Neural crest cell (in vitro differentiated cells): Measurements from ENCODE around the gene TMPRSS11E. TPM values are rescaled to one million over a fixed set of nuclear protein-coding genes. Genes with fewer than 3 reads are reported as not detected.

ENCODE experiments used
- DNase-seq: peaks from one replicate; pipeline ENCODE4 v3.0.0; 2021; ENCODE audit warnings: low read depth, mixed read lengths, low spot score
- H3K27ac Mint-ChIP-seq: one replicate; pipeline ENCODE4 v1.8.0; 2021; ENCODE audit warnings: mild to moderate bottlenecking, mixed read lengths; ENCODE audit not compliant: unreplicated experiment
- H3K27me3 Mint-ChIP-seq: 2 replicates; pipeline ENCODE4 v1.8.0; 2021; ENCODE audit warnings: low read depth, mild to moderate bottlenecking, mixed read lengths
- H3K36me3 Mint-ChIP-seq: 2 replicates; pipeline ENCODE4 v1.8.0; 2021; ENCODE audit warnings: low read depth, mild to moderate bottlenecking, mixed read lengths
- H3K4me1 Mint-ChIP-seq: 2 replicates; pipeline ENCODE4 v1.8.0; 2021; ENCODE audit warnings: mixed read lengths
- H3K4me3 Mint-ChIP-seq: one replicate; pipeline ENCODE4 v1.8.0; 2021; ENCODE audit warnings: mild to moderate bottlenecking, mixed read lengths
- H3K9me3 Mint-ChIP-seq: 2 replicates; pipeline ENCODE4 v1.8.0; 2021; ENCODE audit warnings: mixed read lengths
- total RNA-seq: library from RNA; stranded (reverse); gene quantifications from 2 replicates; pipeline ENCODE4 v1.2.1, GENCODE V29; 2021
- TF ChIP-seq, protein P1 (sequence below): fragments of 200-600 bp; sonication (generic); conservative IDR thresholded peaks from 2 replicates; pipeline ENCODE4 v1.5.0; 2021; ENCODE audit warnings: antibody characterized with exemption, mild to moderate bottlenecking

The TMPRSS11E gene
- total RNA-seq, 1 donor from 2014 or later: not detected

DNA sequence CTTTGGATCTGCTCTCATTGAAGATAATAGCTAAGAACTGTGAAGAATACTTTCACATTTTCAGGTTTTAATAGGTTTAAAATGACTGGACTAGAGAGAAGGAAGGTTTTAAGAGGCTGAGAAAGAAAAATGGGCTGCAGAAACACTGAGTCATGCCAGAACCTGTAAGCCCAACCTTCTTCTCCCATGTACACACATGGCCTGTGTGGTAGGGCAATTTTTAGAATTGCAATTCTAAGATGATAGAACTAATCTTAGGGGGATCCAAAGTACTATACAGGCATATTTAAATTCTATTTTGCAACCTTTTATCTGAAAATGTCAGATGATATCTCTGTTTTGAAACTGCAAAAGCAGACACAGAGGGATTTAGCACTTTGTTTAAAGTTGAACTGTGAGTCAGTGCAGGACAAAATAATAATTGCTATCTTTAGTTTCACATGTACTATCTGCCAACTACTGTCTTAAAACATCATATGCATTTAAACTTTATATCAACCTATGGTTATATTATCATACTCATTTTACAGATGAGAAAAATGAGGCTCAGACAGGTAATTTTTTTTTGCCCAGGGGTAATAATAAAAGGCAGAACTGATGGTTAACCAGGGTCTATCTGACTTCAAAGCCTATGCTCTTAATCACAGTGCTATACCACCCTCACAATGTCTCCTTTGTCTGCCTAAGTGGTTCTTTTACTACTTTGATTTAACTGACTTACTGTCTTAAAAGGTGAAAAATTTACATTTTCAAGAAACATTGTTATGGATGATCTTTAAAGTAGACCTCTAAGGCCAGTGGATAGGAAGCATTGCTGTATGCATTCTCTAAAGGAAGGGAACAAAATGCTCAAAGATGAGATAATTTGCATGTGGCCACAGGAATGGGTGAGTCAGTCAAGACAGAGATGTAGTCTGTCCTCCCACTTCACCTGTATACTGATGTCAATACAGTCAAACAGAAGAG is 4.3 kb downstream of the TMPRSS11E start:
- Mint-ChIP-seq H3K9me3 (no peaks in the 10 kb centered on the region), H3K27ac (no peak overlapping the region), H3K4me1 (no peaks in the 10 kb centered on the region), H3K4me3 (no peak overlapping the region), H3K27me3 (no peaks in the 10 kb centered on the region), H3K36me3 (no peaks in the 10 kb centered on the region)
- no peak for DNase-seq
- TF ChIP-seq, protein P1, sequence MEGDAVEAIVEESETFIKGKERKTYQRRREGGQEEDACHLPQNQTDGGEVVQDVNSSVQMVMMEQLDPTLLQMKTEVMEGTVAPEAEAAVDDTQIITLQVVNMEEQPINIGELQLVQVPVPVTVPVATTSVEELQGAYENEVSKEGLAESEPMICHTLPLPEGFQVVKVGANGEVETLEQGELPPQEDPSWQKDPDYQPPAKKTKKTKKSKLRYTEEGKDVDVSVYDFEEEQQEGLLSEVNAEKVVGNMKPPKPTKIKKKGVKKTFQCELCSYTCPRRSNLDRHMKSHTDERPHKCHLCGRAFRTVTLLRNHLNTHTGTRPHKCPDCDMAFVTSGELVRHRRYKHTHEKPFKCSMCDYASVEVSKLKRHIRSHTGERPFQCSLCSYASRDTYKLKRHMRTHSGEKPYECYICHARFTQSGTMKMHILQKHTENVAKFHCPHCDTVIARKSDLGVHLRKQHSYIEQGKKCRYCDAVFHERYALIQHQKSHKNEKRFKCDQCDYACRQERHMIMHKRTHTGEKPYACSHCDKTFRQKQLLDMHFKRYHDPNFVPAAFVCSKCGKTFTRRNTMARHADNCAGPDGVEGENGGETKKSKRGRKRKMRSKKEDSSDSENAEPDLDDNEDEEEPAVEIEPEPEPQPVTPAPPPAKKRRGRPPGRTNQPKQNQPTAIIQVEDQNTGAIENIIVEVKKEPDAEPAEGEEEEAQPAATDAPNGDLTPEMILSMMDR: no peak

DNA sequence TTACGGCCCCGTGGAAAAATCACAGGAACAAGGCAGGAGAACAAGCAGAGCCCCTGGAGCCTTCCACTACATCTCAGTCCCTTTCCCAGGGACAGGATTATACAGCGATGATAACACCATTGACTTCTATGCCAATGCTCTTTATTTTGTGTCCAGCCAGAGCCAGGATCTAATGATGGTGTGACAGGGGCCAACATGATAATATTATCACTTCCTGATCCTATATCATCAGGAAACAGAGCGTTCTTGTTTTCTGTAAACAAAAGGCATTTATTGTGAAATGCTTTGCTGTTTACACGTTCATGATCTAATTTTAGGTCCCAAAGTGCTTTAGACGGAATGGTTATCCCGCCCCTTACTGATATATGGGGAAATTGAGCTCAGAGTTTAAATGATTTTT is 12.8 kb downstream of the TMPRSS11E start:
- DNase-seq: no peak
- Mint-ChIP-seq H3K27me3 (no peaks in the 10 kb centered on the region), H3K9me3 (no peaks in the 10 kb centered on the region), H3K4me3 (no peak overlapping the region), H3K27ac (no peak overlapping the region), H3K36me3 (no peaks in the 10 kb centered on the region), H3K4me1 (peaks cover 9% of the 10 kb centered on the region)
- TF ChIP-seq, protein P1: no peak

DNA sequence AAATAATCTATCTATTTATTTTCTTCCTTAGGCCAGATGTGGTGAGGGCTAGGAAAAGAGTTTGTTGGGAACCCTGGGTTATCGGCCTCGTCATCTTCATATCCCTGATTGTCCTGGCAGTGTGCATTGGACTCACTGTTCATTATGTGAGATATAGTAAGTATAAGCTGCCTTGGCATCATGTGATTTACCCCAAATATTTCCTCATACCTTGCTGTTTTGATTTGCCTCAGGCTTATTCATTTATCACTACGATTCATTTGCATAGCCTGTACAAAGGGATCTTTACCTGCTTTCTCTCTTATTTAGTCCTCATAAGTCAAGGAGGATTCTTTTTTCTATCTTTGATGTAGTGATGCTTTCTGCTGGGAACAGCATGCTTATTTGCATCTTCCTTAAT is 14.5 kb downstream of the TMPRSS11E start:
- no peak overlapping the region for H3K4me3 Mint-ChIP-seq
- H3K27ac Mint-ChIP-seq: no peak overlapping the region

DNA sequence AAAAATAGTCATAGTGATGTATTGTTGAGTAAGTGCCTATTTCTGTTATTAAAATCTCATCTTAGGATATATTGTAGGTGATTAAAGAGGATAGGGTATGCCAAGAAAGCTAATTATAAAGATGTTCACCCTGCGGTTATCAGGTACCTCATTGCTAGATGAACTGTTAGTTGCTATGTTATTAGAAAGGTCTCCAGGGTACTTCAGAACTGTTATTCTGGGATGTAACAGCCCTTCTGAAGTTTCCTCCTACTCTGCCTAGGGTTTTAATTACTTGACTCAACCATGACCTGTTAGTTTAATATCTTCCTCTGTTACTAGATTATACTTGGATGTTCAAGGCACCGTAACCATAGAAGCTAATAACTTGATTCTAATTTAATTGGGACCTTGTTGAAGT is 15.4 kb downstream of the TMPRSS11E start:
- Mint-ChIP-seq H3K27me3 (no peaks in the 10 kb centered on the region), H3K27ac (no peak overlapping the region), H3K4me3 (no peak overlapping the region), H3K4me1 (peaks cover 9% of the 10 kb centered on the region), H3K36me3 (no peaks in the 10 kb centered on the region), H3K9me3 (no peaks in the 10 kb centered on the region)
- TF ChIP-seq, protein P1: no peak
- DNase-seq: no peak

More for the DNA sequence above, 14.5 kb downstream of the TMPRSS11E start:
- H3K36me3 Mint-ChIP-seq: no peaks in the 10 kb centered on the region
- H3K27me3 Mint-ChIP-seq: no peaks in the 10 kb centered on the region
- DNase-seq: no peak
- no peaks in the 10 kb centered on the region for H3K9me3 Mint-ChIP-seq
- H3K4me1 Mint-ChIP-seq: peaks cover 9% of the 10 kb centered on the region
- TF ChIP-seq, protein P1: no peak

DNA sequence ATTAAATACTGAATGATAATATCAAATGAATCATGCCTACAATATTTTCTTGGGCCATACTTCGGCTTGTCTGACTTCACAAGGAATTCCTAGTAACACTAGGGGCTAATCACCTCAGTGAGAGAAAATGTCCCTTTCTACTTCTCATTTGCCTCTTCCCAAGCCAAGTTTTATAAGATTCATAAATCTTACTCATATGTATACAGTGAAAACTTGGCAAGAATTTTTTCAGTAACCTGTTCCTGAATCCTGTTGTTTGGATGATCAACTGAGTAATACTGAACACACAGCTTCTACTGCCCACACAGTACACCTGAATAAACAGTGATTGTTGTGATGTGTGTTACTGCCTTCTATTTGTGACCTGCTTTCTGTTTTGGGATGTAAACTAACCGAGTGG is 16.5 kb downstream of the TMPRSS11E start:
- Mint-ChIP-seq H3K4me3 (no peak overlapping the region), H3K36me3 (no peaks in the 10 kb centered on the region), H3K27me3 (no peaks in the 10 kb centered on the region), H3K4me1 (peaks cover 9% of the 10 kb centered on the region), H3K27ac (no peak overlapping the region), H3K9me3 (no peaks in the 10 kb centered on the region)
- TF ChIP-seq, protein P1: no peak
- DNase-seq: no peak
